ENCODE data around the gene FBXW12.
"Not testable (repeated sequence)": the region's sequence is repeated elsewhere in the genome, so short reads cannot be mapped to it uniquely, and the experiment has no call there.

FBXW12 gene

DNA sequence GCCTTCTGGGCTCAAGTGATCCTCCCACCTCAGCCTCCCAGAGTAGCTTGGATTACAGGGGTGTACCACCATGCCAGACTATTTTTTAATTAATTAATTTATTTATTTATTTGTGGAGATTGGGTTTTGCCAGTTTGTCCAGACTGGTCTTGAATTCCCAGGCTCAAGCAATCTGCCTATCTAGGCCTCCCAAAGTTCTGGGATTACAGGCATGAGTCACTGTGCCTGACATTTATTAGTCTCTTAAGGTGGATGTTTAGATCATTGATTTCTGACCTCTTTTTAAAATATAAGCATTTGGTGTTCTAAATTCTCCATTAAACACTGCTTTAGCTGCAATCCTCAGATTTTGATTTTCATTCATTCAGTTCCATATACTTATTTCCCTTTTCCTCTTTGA is 15.6 kb downstream of the FBXW12 start:
- FAIRE-seq = no peak

DNA sequence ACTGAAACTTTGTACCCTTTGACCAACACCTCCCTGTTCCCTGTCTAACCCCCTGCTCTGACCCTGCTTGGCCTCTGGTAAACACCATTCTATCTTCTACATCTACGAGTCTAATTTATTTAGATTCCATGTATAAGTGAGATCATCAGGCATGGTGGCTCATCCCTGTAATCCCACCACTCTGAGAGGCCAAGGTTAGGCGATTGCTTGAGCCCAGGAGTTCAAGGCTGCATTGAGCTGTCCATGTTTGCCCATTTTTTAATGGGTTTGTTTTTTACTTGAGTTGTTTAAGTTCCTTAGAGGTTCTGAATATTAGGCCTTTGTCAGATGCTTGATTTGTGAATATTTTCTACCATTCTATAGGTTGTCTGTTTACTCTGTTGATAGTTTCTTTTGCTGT is 16.9 kb downstream of the FBXW12 start:
- FAIRE-seq = no peak

DNA sequence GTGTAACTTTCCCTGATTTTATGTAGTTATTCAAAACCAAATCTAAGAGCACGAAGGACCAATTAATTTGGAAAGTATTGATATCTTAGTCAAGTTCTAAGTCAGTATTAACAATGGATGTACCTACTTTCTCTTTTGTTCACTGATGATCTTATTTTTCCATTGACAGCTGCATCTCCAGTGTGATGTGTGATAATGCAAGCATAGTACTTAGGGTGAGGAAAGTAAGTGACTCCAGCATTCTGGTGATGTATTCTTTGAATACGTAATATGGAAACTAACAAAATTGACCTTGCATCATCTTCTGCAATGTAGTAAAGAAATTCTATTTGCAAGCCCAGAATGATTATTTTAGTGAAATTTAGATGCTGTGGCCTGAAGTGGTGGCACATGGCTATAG is 22.4 kb downstream of the FBXW12 start:
- FAIRE-seq = no peak

DNA sequence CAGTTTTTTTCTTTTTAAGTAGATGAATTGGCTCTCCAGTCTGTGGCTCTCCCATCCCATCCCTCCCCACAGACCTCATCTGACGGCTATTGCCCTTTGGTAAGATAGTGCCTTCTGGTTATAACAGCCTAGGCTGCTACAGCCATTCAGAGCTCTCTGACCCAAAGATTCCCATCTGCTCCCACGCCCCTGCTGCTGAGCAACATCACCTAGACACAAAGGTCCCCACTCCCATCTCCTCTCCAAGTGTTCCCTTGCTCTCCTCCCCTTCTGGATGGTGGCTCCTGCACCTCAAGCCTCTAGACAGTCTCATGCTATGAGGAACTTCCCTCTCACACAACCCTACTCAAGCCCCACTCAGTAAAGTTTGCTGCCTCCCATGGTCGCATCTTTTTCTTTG is 23.7 kb downstream of the FBXW12 start:
- FAIRE-seq = no peak

DNA sequence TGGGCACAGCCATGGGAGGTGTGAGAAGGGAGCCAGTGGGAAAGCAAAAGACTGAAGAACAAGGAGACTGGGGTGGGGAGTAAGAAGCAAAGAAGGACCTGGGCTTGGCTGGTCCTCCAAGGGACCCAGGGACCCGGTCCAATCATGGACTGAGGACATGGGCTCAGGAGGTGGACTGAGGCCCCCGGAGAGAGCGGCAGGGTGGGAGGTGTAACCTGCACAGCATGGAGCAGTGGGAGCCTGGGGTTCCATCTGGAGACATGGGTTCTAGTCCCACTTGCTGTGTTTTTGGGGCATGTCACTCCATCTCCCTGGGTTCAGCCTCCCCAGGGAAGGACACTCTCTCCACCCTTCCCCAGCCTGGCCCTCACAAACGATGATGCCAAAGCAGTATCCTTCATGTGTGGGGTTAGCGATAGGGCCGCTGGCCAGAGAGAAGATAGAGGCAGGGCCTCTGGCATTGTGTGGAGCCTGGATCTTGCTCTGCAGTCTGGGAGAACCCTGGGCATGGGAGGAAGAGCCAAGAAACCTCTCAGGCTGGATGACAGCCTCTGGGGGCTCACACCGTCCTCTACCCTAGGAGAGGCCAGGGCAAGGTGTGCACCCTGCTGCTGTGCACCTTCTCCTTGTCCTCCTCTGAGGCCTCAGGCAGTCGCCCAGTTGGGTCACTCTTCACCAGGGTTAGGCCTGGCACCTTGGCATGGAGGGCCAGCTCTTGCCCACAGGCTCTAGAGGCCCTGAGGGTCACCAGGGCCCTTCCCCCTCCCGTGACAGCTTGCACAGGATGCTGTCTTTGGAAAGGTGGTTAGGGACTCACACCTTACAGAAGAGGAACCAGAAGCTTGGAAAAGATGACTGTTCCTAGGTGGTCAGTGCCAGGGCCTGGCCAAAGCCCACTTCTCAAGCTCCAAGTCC is 26.0 kb downstream of the FBXW12 start:
- FAIRE-seq = no peak

DNA sequence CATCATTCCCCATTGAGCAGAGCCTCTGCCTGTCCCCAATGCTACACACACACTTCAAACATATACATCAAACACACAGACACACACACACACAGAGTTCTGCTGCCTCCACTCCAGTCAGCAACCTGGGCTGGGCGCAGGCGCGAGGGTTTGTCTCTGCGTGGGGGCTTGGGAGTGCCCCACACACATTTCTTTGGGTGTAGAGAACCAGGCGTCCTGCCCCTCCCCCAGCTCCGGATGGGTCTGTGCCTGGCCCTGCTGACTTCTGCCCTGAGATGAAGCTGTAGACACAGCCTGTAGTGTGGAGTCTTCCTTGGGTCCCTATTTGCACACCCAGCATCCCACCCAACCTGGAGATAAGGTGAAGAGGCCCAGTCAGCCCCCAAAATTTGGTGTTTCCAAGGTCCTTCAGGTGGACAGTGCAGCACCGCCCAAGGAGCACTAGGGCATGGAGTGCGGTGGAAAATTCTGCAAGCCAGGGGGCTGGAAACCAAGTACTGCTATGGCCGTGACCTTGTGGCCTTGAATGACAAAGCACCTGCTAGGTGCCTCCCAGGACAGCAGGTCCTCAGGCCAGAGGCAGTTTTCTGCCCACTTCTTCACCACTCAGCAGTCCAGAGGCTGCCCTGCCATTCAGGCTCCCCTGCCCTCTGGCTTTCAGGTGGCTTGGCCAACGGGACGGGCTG is 26.8 kb downstream of the FBXW12 start:
- no peak for FAIRE-seq

DNA sequence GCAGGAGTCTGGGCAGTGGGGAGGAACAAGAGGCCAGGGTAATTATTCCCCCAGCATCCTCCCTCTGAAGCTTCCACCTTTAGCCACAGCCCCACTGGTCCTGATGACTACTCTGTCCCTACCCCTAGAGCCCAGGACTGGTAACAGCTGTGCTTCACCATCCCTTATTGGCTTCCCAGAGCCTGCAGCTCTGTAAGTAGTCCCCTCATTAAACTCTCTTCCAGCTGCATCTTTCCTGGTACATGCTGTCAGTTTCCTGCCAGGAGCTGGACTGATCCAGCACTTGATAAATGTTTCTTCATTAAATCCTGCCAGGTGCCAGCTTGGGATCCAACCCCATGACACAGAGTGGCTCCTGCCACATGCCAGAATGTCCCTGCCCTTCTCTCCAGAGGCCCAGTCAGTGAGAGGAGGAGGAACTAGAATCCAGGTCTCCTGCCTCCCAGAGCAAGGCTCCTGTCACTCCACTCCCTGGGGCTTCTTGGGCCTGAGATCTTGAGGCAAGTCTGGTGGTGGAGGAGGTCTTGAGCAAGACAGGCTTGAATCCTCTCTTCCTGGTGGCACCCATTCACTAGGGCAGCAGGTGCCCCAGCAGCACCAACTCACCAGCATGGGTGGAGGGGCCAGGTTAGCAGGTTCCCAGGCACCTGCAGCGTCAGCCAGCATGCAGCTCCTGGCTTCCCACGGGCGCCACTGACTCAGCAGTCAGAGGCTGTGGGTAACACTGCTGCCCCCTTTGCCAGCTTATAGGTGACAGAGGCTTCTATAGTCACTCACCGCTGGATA is 27.6 kb downstream of the FBXW12 start:
- no peak for FAIRE-seq

DNA sequence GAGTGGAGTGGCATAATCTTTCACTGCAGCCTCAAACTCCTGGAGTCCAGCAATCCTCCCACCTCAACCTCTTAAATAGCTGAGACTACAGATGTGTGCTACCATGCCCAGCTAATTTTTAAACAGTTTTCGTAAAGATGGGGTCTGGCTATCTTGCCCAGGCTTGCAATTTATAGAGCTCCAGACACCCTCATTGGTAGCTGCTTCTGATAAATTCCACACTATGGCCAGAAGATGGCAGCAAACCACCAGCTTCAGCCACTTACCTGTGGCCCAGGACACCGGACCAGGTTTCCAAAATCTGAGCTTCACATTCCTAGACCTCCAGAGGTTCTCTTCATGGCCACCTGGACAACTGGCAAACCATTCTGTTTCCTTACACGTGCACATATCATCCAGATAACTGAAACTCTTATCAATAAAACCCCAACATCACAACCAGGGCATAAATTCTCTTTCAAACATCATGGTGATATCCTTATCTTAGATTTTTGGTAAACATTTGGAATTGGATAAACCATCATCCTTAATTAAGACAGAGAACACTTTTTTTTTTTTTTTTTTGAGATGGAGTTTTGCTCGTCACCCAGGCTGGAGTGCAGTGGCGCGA is 28.9 kb downstream of the FBXW12 start:
- no peak for FAIRE-seq

DNA sequence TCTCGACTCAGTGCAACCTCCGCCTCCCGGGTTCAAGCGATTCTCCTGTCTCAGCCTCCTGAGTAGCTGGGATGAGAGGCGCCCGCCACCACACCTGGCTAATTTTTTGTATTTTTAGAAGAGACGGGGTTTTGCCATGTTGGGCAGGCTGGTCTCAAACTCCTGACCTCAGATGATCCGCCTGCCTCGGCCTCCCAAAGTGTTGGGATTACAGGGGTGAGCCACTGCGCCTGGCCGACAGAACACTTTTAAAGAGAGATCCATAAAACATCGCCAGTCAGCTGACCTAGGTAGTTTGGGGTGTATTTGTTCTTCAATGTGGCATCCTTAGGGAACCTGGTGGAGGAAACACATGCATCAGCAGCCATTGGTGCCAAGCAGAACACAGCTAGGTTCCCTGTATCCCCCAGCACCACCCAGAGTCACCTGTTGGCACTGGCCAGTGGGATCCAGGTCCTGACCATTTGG is 29.4 kb downstream of the FBXW12 start:
- not testable (repeated sequence) for FAIRE-seq

DNA sequence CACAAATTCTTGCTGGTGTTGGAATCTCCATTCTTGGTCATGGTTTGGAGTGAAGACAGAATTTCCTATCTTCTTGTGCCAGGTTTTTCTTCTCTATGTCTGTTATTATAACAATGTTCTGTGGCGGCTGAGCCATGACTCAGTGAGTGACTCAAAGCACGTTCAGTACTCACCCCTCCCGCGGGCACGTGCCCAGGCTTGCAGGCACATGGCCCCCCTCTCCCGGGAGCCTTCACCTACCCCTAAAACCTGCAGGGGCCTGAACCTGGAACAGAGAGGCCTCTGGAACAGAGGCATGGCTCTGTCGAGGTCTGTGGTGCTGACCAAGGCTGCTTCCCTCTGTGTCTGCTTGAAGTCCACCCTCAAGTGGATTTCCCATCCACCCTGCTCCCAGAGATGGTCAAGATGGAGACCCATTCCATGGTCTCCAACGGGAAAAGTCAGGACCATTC is 30.3 kb downstream of the FBXW12 start:
- no peak for FAIRE-seq

DNA sequence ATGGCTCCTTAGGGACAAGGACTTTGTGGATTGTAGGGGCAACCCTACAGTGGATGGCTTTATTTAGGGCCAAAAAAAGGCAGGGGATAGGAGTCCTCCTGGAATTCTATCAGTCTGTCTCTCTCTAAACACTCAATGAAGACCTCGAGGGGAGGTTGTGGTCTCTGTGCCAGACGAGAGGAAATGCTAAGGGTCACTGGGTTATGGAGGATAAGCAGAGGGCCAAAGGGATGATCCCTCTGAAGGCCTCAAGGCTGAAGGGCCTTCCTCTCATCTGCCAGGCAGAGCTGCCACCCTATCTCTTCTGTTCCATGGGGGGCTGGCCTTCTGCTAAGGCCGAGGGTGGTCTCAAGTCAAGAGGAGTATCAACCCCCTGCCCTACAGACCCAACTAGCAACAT is 30.9 kb downstream of the FBXW12 start:
- FAIRE-seq = no peak

DNA sequence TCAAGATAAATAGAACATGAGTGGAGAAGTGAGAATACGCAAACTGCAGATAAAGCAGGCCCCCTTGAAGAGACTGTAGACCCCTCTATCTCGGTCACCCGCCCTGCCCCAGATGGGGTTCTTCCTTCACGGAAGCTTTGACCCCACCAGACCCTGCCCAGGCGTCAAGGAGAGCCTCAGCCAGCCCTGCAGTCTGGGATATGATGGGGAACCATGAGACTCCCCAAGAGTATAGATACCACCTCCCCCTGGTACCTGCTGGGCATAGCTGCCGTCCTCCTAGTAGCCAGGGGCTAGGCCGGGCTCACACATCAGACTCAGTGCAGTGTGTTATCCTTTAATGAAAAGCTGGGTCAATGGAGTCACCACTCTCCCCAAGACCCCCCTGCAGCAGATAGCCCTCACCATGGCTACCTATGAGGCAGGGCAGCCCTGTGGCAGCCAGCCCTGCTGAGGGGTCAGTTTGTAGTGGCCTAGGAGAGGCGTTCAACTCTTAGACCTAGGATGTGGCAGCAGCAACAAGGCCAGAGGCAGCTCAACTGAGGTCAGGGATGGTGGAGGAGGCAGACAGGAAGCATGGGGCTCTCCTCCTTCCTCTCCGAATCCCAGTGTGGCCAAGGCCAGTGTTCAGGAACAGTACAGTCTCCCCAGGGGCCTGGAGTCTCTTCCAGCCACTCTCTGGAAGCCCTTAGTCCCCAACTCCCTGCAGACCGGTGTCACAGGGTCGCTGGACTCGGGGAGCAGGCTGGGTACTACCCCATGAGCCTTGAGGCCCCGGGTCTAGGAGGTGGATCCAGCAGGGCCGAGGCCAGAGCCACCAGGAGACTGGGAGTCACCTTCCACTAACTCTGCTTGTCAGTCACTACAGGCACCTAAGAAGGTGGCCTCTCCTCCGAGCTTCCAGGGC is 31.8 kb downstream of the FBXW12 start:
- no peak for FAIRE-seq

DNA sequence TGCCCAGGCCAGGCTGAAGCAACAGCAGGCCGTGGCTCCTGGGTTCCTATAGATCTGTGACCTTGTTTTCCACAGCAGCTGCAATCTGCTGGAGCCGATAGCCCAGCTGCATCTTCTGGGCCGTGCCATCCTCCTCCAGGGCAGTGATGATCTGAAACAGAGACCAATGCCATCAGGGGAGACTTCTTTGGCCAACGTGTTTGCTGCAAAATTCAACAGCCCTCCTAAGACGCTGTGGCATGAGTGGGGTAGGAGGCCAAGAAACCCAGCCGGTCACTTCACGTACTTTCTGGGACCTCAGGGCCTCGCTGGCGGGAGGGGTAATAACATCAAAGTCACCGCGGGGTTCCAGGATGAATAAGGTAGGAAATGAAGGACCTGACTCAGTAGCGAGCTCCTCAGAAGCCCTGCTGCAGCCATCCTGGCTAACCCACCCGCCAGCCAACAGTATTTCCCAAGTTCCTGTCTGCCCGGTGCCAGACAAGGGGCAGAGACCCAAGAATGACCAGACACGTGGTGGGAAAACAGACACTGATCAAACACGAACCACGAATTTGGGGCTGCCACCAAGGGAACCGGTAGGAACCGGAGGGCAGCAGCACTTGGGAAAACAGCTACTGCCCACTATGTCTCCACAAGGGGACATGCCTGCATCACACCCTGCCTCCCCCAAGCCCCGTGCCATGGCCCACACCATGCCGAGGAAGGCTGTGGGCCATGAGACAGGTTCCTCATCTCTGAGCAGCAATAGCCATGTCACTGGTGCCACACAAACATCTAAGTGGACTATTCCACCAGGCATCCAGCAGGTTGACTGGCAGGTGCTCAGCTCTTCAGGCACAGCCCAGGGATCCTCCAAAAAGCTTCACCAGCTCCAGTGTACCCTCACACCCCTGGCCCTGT is 32.7 kb downstream of the FBXW12 start:
- FAIRE-seq = no peak

DNA sequence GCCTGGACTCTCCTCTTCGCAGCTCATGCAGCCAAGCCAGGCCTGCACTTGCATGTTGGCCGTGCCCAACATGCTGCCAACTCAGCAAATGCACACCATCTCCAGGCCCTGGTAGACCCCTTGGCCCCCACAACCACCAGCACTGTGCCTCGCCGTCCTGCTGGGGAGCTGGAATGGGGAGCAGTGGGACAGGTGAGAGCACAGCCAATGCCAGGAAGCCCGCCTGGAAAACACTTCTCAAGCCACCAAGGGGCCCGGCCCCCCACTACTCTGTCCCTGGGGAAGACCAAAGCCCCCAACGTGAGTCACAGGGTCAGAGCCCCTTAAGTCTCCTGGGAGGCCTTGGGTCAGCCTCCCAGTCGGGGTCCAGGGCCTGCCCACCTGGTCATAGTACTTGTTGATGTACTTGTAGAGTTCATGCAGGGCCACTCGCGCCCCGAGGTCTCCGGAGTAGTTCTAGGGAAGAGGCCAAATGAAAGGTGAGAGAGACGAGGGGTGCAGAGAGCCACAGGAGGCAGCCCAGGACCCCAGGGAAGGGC is 33.4 kb downstream of the FBXW12 start:
- no peak for FAIRE-seq

DNA sequence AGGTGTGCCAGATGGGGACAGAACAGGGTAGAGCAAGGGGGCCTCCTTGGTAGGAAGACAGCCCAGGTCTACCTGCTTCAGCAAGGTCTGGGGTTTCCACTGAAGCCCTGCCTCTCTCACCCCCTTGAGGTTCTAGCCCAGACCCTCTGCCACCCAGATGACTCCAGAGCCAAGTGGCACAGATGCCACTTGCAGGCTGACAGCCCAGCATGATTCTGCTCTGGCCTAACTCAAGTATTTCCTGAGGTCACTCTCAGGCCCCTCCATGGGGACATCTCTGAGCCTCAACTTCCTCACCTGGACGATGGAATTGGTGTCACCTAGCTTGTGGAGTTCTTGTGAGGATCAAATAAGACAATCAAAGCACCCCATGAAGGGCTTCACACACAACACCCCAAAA is 34.0 kb downstream of the FBXW12 start:
- no peak for FAIRE-seq

DNA sequence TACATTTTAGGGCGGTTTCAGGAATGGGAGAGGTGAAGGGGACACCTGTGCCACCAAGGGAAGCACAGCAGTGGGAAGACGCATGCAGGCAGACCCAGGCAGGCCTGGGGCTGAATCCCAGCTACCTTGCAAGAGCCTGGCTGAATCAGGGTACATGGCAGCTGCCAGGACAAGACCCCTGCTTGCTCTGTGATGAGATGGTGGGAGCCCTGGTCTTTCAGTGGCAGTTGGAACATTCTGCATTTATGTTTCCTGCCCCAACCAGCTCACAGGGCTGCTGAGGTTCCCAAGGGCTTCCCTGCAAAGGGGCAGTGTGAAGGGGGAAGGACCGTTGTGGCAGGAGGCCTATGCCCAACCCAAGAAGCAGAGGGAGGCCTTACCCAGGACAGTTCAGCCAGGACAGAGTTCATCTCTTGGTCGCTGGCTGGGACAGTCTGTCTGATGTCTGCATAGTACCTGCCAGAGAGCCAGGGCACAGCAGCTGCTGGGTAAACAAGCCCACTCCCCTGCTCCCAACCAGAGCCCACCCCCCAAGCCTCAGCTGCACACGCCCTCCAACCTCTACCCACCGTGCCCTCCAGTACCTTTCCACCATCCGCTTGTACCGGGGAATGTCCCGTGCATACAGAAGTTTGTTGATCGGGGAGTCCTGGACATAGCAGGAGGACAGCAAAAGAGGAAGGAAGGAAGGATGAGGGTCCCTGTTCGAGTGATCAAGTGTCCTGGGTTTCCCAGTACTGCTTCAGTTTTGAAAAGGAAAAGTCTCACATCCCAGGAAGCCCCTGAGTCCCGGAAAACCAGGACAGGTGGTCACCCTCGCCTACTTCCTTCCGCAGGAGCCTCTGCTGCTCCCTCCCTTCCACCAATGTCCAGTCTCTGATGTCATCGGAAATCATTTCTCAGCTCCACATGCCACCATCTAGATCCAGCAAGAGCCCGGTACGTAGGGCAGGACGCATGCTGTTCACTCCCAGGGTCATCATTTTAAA is 34.7 kb downstream of the FBXW12 start:
- no peak for FAIRE-seq

DNA sequence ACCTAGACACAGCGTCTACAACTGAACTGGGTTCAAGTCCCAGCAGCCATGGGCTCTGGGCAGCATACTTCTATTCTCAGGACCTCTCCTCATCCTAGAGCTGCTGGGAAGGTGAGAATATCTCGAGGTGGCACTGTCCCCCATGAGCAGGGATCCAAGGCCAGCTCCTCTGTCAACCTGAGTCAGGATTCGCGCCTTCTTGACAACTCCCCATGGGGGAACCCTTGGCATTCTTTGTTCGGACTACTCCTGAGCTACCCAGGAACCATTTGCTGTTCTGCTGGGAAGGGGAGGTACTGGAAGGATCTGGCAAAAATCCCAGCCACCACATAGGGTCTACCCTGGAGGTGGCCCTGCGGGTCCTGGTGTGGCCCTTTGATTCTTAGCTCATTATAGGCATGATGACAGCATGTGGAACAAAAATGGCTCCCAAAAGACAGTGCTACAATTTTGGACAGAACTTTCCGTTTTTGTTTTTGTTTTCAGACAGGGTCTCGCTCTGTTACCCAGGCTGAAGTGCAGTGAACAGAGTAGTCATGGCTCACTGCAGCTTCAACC is 35.6 kb downstream of the FBXW12 start:
- no peak for FAIRE-seq

DNA sequence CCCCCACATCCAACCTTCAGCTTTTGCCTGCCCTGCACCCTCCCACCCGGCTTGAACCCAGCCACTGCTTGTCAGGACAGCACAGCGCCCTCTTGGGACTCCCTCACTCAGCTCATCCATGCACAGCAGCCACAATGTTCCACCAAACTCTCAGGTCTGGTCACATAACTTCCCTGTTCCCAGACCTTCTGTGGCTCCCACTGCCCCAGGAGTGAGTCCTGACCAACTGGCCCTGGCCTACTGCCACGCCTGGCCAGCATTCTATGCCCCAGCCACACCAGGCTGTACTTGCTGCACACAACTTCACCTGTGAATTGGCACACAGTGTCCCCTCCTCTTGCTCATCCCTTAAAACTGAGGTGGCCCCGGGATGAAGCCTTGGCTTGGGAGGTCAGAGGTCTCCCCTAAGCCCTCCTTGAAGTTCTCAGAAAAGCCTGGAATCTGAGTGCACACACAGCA is 36.8 kb downstream of the FBXW12 start:
- no peak for FAIRE-seq

Measured in TTC549 (cell line).